Kidney epithelial cell (primary cell): ENCODE data around the gene TGM3. TPM values are rescaled to one million over a fixed set of nuclear protein-coding genes. Genes with fewer than 3 reads are reported as not detected.

Source experiments
- DNase-seq: peaks from one replicate; pipeline ENCODE4 v3.0.0-alpha.2; 2010; ENCODE audit warnings: low read depth
- H3K27me3 ChIP-seq: 2 replicates; pipeline ENCODE4 v1.6.0; 2011; ENCODE audit warnings: low read length; ENCODE audit not compliant: control insufficient read depth, insufficient read depth
- H3K36me3 ChIP-seq: 2 replicates; pipeline ENCODE4 v1.5.1; 2011; ENCODE audit warnings: low read length; ENCODE audit not compliant: control insufficient read depth, insufficient read depth
- H3K4me3 ChIP-seq: 2 replicates; pipeline ENCODE4 v1.5.1; 2011; ENCODE audit warnings: low read depth, mild to moderate bottlenecking, control low read depth, low read length
- total RNA-seq: library from RNA; depleted of rRNA; stranded (reverse); fragments of >200 nt; gene quantifications from 2 replicates; pipeline ENCODE4 v1.2.3, GENCODE V29; 2015
- TF ChIP-seq, protein P1 (sequence below): IDR thresholded peaks from 2 replicates; pipeline ENCODE4 v1.5.1; 2011; ENCODE audit warnings: mild to moderate bottlenecking, moderate library complexity, low read length, control low read depth, inconsistent platforms; ENCODE audit not compliant: insufficient read depth, poor library complexity, severe bottlenecking

TGM3 gene
- total RNA-seq, 1 donor from 2014 or later, result not detected

DNA sequence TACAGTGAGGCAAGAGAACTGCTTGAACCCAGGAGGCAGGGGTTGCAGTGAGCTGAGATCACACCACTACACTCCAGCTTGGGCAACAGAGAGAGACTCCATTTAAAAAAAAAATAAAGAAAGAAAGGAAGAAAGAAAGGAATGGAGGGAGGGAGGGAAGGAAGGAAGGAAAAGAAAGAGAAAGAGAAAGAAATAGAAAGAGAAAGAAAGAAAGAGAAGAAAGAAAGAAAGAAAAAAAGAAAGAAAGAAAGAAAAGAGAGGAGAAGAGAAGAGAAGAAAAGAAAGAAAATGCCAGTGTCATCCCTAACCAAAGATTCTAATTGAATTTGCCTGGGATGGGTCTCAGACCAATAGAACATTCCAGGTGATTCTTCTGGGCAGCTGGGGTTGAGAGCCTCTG lies 4.2 kb downstream of the TGM3 start:
- H3K36me3 ChIP-seq, result no peaks in the 10 kb centered on the region
- H3K4me3 ChIP-seq, result no peak overlapping the region
- TF ChIP-seq, protein P1, sequence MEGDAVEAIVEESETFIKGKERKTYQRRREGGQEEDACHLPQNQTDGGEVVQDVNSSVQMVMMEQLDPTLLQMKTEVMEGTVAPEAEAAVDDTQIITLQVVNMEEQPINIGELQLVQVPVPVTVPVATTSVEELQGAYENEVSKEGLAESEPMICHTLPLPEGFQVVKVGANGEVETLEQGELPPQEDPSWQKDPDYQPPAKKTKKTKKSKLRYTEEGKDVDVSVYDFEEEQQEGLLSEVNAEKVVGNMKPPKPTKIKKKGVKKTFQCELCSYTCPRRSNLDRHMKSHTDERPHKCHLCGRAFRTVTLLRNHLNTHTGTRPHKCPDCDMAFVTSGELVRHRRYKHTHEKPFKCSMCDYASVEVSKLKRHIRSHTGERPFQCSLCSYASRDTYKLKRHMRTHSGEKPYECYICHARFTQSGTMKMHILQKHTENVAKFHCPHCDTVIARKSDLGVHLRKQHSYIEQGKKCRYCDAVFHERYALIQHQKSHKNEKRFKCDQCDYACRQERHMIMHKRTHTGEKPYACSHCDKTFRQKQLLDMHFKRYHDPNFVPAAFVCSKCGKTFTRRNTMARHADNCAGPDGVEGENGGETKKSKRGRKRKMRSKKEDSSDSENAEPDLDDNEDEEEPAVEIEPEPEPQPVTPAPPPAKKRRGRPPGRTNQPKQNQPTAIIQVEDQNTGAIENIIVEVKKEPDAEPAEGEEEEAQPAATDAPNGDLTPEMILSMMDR, result no peak
- H3K27me3 ChIP-seq, result peaks cover 6% of the 10 kb centered on the region
- no peak for DNase-seq

DNA sequence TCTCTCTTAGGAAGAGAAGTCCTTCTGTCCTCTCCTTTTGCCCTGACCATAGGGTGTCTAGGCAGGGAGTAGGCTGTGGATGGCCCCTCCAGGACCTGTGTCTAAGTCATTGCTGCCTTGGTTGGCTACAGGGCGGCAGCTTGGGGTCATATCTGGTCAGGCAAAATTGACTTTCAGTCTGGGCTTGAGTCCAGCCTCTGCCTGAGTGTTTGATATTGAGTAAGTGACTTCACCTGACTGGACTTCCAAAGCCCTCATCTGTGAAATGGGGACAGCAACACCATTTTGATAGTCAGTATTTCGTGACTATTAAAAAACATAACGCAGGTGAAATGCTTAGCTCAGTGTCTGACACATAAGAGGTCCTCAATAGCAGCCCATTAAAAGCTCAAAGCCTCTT lies 4.6 kb downstream of the TGM3 start:
- TF ChIP-seq, protein P1, result no peak
- Histone ChIP-seq H3K36me3 (no peaks in the 10 kb centered on the region), H3K4me3 (no peak overlapping the region), H3K27me3 (peaks cover 6% of the 10 kb centered on the region)
- no peak for DNase-seq

DNA sequence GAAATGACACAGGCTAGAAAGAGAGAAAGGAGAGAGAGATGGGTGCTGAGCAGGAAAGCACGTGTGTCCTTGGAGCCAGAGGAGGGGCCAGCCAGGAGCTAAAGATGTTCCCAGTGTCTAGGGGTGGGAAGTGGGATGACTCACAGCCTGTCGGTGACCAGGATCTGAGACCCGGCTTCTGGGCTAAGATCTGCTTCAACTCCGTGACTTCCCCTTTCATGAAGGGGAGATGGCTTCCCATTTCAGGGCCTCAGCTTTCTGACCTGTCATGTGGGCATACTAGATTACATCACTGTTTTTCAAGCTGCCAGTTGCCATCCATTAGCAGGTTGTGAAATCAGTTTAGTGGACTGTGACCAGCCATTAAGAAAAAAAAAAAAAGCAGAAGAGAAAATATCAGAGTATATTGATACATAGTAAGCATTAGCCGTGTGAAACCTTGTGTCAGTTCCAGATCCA lies 5.4 kb downstream of the TGM3 start:
- no peak for DNase-seq
- TF ChIP-seq, protein P1, result no peak
- Histone ChIP-seq H3K4me3 (no peak overlapping the region), H3K36me3 (no peaks in the 10 kb centered on the region), H3K27me3 (peaks cover 11% of the 10 kb centered on the region)

DNA sequence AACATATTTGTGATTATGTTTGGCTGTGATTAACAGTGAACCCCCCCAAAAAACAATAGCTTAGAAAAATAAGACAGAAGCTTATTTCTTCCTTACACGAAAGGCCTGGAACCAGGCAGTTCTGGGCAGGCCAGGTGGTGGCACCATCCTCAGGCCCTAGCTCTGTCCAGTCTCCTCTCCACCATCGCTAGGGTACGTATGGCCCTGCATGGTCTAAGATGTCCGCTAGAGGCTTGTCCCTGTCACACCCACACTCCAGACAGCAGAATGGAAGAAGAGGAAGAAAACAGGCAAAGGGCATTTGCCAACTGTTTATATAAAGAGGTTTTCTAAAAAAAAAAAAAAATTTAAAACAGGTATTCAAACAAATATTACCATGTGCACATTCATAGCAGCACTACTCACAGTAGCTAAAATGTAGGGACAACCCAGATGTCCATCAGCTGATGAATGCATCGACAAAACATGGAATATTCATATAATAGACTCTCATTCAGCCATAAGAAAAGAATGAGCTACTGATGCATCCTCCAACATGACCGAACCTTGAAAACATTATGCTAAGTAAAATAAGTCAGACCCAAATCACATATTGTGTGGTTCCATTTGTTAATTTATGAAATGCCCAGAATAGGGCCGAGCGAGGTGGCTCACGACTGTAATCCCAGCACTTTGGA lies 6.7 kb downstream of the TGM3 start:
- no peaks in the 10 kb centered on the region for H3K36me3 ChIP-seq
- H3K27me3 ChIP-seq, result peaks cover 11% of the 10 kb centered on the region
- DNase-seq, result no peak
- TF ChIP-seq, protein P1, result no peak
- H3K4me3 ChIP-seq, result no peak overlapping the region

DNA sequence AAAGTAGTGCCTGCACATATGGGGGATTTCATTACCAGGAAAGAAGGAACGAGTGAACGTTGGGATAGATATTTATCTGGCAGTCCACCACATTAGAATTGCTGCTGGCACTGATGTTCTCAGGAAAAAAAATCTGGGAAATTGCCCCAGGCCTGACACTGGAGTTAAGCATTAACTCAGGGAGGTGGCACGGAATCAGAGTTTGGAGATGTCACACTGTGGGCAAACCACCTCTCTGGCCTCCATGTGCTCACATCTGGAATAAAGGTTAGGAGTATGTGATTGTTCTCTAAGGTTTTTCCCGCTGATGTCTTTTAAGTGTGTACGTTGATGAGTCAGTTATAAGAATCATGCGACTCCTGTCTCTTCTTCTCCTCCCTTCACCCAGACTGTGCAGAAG lies 7.9 kb downstream of the TGM3 start:
- no peaks in the 10 kb centered on the region for H3K36me3 ChIP-seq
- TF ChIP-seq, protein P1, result no peak
- H3K27me3 ChIP-seq, result peaks cover 7% of the 10 kb centered on the region
- DNase-seq, result no peak
- H3K4me3 ChIP-seq, result no peak overlapping the region

DNA sequence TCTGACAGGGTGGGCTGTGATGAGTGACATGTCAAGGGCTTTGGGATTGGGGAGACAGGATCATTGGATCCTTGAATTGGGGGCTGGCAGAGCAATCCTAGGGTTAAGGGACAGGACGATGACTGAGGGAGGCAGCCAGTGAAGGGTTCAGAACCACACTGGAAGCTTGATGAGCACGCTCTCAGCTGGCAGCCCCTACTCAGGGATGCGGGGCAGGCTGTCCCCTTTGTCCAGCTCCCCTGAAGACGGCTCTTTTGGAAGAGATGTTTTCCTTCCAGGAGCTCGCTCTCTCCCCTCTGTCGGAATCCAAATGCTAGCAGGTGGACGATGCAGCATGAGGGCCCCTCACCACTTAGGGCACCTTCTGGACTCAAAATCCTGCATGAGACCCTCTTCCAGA lies 8.4 kb downstream of the TGM3 start:
- H3K36me3 ChIP-seq, result no peaks in the 10 kb centered on the region
- H3K27me3 ChIP-seq, result peaks cover 7% of the 10 kb centered on the region
- H3K4me3 ChIP-seq, result no peak overlapping the region
- TF ChIP-seq, protein P1, result no peak
- no peak for DNase-seq
